Pancreas (tissue), 10 donors: Measurements from ENCODE around the gene ZC3H4. TPM values are rescaled to one million over a fixed set of nuclear protein-coding genes. Genes with fewer than 3 reads are reported as not detected.

Experiments used
- ATAC-seq, 4 donors: fragments of 200-7000 bp; cut with Tn5 transposase; one replicate each; pipeline versions ENCODE4 v1.8.0 to v1.9.1; 2020; ENCODE audit warnings: mild to moderate bottlenecking in 4 of 4, moderate library complexity in 4 of 4
- DNase-seq, 6 donors: peaks; one replicate each; pipeline ENCODE4 v3.0.0-alpha.2; 2020
- FAIRE-seq: peaks from 2 replicates; lab custom pipeline; 2012; peaks lifted over from hg19 to GRCh38; lab: Jason Lieb, UNC
- H3K27ac ChIP-seq, 4 donors: fragments of 200-600 bp; sonication (generic); 1 replicate in 3 of 4; 2 replicates in 1 of 4; pipeline versions ENCODE4 v1.5.0 to v1.8.0; 2020
- H3K27me3 ChIP-seq, 4 donors: fragments of 200-600 bp; one replicate each; pipeline ENCODE4 v1.8.0; 2021
- H3K36me3 ChIP-seq, 3 donors: fragments of 200-600 bp; sonication (generic) in 1 of 3; one replicate each; pipeline versions ENCODE4 v1.5.0 to v1.8.0; 2020 to 2021
- H3K4me1 ChIP-seq, 3 donors: fragments of 200-600 bp; one replicate each; pipeline ENCODE4 v1.8.0; 2021
- H3K4me3 ChIP-seq, 4 donors: fragments of 200-600 bp; sonication (generic) in 2 of 4; one replicate each; pipeline versions ENCODE4 v1.5.0 to v1.8.0; 2020 to 2021
- H3K9me3 ChIP-seq, 4 donors: fragments of 200-600 bp; one replicate each; pipeline ENCODE4 v1.8.0; 2021
- WGBS, 2 donors: extraction: QIAGEN DNeasy Blood & Tissue Kit; methylation state at CpG; one replicate each; pipeline ENCODE4 v1.1.7; 2013; 5-methylcytosine and 5-hydroxymethylcytosine counted together
- intact Hi-C, 3 donors: fragments of 100-400 bp; cut with DNase I; formaldehyde crosslinking; loops; one replicate each; pipeline versions ENCODE4 v1.11.1 to v1.14.2; 2022
- polyA plus RNA-seq, 2 donors: library from polyadenylated mRNA; stranded (reverse); fragments of 200-250 nt; gene quantifications; one replicate each; pipeline ENCODE4 v1.2.3, GENCODE V29; 2013
- total RNA-seq, 6 donors: library from RNA; stranded (reverse); fragmentation: NEBNext Ultra II Directional in 4 of 6; extraction: Animal tissue kit (Norgen Biotek cat#: 25700) in 4 of 6; gene quantifications; one replicate each; pipeline versions ENCODE4 v1.2.1 to v1.2.4, GENCODE V29; 2021 to 2023
- TF ChIP-seq, protein P1 (sequence below), 4 donors: fragments of 200-600 bp; sonication (generic) in 3 of 4; IDR thresholded peaks; one replicate each; pipeline versions ENCODE4 v1.5.0 to v1.8.0; 2021; ENCODE audit warnings: antibody characterized with exemption in 4 of 4
- donor health status: healthy with polysubstance abuse.
- donor health status: DM: no; HTN: no; CAD: no; lungs with moderate emphysema.
- donor health status: DM: no; HTN: no; CAD: no.
- donor health status: control.
- donor health status: control.
- donor health status: Bipolar disorder and iron deficiency.
- donor health status: DM: yes; HTN: yes; CAD: no.
- donor health status: DM: no; HTN: no; CAD: no.
- donor health status: DM: no; HTN: no; CAD: no.
- donor health status: DM: yes; HTN: yes; CAD: no.

Gene ZC3H4
- total and polyA plus RNA-seq, 8 donors, result 8.1 to 30.4 (median 19.1) TPM

DNA sequence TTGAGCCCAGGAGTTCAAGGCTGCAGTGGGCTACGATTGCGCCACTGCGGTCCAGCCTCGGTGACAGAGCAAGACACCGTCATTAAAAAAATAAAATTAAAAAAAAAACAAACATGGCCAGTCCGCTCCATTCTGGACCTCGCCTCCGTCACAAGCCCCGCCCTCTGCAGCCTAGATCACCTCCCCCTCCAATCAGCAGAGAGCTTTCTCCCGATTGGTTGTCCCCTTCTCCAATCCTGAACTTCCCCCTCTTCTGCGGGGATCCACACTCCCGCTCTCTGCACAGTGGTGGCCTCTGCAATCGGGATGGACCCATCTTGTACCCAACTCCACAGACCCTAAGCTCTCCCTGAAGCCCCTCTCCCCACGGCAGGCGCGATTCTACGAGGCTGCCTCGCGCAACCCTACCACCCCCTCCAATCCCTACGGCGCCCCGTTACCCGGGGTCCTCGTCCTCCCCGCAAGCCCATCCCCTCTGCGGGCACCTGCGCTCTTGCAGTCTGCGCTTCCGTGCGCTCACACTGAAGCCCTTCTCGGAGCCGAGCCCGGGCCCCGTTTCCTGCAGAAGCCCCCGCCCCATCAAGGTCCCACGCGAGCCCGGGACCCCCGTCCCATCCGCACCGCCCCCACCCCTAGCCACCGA, 65.7 kb downstream of the ZC3H4 start:
- ATAC-seq (peak; percentile 69 to 87 (median 80)), FAIRE-seq (no peak), DNase-seq (peak; percentile 71 to 85 (median 78))
- Histone ChIP-seq H3K4me3 (peak overlapping the region; percentile 83 to 100 (median 95)), H3K4me1 (no peaks in the 10 kb centered on the region), H3K9me3 (no peaks in the 10 kb centered on the region), H3K36me3 (no peaks in the 10 kb centered on the region), H3K27ac (peak overlapping the region; percentile 41 to 75 (median 68)), H3K27me3 (no peaks in the 10 kb centered on the region)
- TF ChIP-seq, protein P1, sequence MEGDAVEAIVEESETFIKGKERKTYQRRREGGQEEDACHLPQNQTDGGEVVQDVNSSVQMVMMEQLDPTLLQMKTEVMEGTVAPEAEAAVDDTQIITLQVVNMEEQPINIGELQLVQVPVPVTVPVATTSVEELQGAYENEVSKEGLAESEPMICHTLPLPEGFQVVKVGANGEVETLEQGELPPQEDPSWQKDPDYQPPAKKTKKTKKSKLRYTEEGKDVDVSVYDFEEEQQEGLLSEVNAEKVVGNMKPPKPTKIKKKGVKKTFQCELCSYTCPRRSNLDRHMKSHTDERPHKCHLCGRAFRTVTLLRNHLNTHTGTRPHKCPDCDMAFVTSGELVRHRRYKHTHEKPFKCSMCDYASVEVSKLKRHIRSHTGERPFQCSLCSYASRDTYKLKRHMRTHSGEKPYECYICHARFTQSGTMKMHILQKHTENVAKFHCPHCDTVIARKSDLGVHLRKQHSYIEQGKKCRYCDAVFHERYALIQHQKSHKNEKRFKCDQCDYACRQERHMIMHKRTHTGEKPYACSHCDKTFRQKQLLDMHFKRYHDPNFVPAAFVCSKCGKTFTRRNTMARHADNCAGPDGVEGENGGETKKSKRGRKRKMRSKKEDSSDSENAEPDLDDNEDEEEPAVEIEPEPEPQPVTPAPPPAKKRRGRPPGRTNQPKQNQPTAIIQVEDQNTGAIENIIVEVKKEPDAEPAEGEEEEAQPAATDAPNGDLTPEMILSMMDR (IDR thresholded peaks at IDR 0.05), result no peak
- intact Hi-C loops, result no loop called here
- WGBS, 2 donors, result 2 to 4% methylated on average over 42 of the region's 42 CpGs

DNA sequence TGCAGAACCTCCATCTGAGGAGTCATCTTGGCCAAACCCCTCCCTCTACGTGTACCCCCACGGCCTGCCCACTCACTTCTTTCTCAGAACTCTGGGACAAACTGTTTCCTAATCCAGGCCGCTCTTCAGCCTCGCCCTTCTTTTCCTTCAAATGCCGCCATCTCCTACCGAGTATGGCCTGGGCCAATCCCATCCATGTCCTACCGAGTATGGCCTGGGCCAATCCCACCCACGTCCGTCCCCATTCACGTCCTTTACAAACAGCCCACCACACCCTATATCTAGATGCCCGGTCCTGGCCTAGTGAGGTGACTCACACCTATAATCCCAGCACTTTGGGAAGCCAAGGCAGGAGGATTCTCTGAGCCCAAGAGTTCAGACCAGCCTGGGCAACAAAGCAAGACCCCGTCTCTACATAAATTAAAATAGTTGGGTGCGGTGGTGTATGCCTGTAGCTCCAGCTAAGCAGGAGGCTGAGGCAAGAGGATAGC, 66.3 kb downstream of the ZC3H4 start:
- peak overlapping the region; percentile 83 to 100 (median 95) for H3K4me3 ChIP-seq
- peak overlapping the region in 1 of 4 donors; percentile 75 for H3K27ac ChIP-seq
- no peaks in the 10 kb centered on the region for H3K4me1 ChIP-seq
- intact Hi-C loops, result no loop called here
- WGBS, 2 donors, result 79 to 85% methylated on average over 13 of the region's 13 CpGs
- H3K27me3 ChIP-seq, result no peaks in the 10 kb centered on the region
- DNase-seq (peak in 1 of 6 donors; percentile 44), ATAC-seq (no peak), FAIRE-seq (no peak)
- H3K9me3 ChIP-seq, result no peaks in the 10 kb centered on the region
- no peaks in the 10 kb centered on the region for H3K36me3 ChIP-seq
- TF ChIP-seq, protein P1 (IDR thresholded peaks at IDR 0.05), result no peak

DNA sequence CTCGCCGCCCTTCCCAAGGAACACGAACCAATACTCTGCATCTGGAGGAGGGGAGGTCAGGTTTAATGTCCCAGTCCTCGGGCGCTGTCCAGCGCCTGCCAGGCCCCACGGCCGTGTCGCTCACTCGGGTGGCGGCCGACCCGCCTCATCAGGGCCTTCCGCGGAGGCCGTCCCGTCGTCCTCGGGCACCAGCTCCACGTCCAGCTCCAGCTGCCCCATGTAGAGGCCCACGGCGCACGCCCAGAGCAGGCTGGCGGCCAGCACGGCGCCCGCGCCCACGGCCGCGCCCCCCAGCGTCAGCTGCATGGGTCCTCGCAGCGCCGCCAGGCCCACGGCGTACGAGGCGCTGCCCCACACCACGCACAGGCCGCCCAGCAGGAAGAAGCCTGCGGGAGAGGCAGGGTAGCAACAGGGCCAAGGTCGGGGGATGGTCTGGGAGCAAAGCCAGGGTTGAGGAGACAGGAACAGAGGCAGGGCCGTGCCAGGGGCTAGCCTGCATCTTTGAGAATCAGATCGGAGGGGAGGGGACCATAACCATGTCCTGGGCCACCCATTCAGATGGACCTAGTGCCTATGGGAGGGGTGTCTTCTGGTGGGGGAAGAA, 67.6 kb downstream of the ZC3H4 start:
- Histone ChIP-seq H3K36me3 (no peaks in the 10 kb centered on the region), H3K27ac (no peak overlapping the region), H3K9me3 (no peaks in the 10 kb centered on the region), H3K27me3 (no peaks in the 10 kb centered on the region), H3K4me3 (no peak overlapping the region), H3K4me1 (no peaks in the 10 kb centered on the region)
- ATAC-seq (no peak), DNase-seq (peak in 1 of 6 donors; percentile 59), FAIRE-seq (no peak)
- TF ChIP-seq, protein P1 (IDR thresholded peaks at IDR 0.05), result no peak
- intact Hi-C loops, result no loop called here
- WGBS, 2 donors, result 91 to 93% methylated on average over 45 of the region's 45 CpGs

DNA sequence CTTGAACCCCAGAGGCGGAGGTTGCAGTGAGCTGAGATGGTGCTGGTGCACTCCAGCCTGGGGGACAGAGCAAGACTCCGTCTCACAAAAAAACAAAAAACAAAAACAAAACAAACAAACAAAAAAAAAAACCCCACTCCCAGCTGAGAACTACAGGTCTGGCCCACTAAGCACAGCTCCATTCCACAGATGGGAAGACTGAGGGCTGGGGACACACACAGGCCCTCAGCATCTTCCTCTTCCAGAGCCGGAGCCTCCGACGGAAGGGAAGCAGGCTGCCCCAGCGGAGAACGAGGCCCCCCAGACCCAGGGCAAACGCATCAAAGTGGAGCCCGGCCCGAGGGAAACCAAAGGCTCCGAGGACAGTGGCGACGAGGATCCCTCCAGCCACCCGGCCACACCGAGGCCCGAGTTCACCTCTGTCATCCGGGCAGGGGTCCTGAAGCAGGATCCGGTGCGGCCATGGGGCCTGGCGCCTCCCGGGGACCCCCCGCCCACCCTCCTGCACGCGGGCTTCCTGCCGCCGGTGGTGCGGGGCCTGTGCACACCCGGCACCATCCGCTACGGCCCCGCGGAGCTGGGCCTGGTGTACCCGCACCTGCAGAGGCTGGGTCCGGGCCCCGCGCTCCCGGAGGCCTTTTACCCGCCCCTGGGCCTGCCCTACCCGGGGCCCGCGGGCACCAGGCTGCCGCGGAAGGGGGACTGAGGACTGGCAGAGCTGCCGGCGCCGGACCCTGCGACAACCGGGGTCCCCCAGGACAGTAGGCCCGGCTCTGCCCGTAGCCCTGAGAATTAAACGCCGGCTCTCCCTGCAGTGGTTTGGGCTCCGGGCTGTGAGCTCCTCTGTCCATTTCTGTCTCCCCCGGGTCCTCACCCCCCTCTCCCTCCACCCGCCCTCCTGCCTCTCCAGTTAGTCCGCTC, 68.4 kb downstream of the ZC3H4 start:
- WGBS, 2 donors, result 95 to 97% methylated on average over 42 to 56 of the region's 56 CpGs
- intact Hi-C loops, result no loop called here
- DNase-seq (peak in 1 of 6 donors; percentile 74), ATAC-seq (no peak), FAIRE-seq (no peak)
- no peaks in the 10 kb centered on the region for H3K36me3 ChIP-seq
- H3K27ac ChIP-seq, result no peak overlapping the region
- no peaks in the 10 kb centered on the region for H3K4me1 ChIP-seq
- no peak overlapping the region for H3K4me3 ChIP-seq
- no peaks in the 10 kb centered on the region for H3K27me3 ChIP-seq
- TF ChIP-seq, protein P1 (IDR thresholded peaks at IDR 0.05), result no peak
- H3K9me3 ChIP-seq, result no peaks in the 10 kb centered on the region
